ENCODE measurements around the gene DGCR2. TPM values are rescaled to one million over a fixed set of nuclear protein-coding genes. Genes with fewer than 3 reads are reported as not detected.
"Not testable (repeated sequence)": the region's sequence is repeated elsewhere in the genome, so short reads cannot be mapped to it uniquely, and the experiment has no call there.

Gene DGCR2
- total RNA-seq, 1 donor from 2014 or later, result 64.4 TPM

DNA sequence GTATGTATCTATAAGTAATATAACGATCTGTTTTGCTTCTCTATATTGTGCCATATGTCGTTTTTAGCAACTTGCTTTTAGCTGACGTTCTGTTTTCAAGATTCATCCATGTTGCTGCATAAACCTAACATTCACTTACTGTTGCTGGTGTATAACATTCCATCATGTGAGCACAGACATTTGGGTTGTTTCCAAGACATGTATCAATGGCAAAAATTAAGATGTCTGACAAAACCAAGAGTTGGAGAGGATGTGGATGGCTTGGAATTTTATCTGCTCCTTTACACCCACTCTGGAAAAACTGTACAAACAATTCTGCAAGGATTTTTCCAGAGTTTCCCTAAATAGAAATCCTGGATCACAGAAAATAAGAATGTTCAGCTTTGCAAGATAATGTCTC lies 40.9 kb downstream of the DGCR2 start:
- Mint-ChIP-seq H3K9me3 (ENCODE audit: unreplicated experiment) (no peaks in the 10 kb centered on the region), H3K27me3 (ENCODE audit: unreplicated experiment) (no peaks in the 10 kb centered on the region), H3K36me3 (ENCODE audit: unreplicated experiment) (peaks cover 11% of the 10 kb centered on the region), H3K27ac (ENCODE audit: unreplicated experiment) (no peak overlapping the region), H3K4me1 (ENCODE audit: unreplicated experiment) (peaks cover 16% of the 10 kb centered on the region), H3K4me3 (ENCODE audit: unreplicated experiment) (no peak overlapping the region)
- TF ChIP-seq, protein P1, sequence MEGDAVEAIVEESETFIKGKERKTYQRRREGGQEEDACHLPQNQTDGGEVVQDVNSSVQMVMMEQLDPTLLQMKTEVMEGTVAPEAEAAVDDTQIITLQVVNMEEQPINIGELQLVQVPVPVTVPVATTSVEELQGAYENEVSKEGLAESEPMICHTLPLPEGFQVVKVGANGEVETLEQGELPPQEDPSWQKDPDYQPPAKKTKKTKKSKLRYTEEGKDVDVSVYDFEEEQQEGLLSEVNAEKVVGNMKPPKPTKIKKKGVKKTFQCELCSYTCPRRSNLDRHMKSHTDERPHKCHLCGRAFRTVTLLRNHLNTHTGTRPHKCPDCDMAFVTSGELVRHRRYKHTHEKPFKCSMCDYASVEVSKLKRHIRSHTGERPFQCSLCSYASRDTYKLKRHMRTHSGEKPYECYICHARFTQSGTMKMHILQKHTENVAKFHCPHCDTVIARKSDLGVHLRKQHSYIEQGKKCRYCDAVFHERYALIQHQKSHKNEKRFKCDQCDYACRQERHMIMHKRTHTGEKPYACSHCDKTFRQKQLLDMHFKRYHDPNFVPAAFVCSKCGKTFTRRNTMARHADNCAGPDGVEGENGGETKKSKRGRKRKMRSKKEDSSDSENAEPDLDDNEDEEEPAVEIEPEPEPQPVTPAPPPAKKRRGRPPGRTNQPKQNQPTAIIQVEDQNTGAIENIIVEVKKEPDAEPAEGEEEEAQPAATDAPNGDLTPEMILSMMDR (IDR thresholded peaks at IDR 0.05), result no peak
- DNase-seq (ENCODE audit: extremely low spot score, unreplicated experiment), result no peak

DNA sequence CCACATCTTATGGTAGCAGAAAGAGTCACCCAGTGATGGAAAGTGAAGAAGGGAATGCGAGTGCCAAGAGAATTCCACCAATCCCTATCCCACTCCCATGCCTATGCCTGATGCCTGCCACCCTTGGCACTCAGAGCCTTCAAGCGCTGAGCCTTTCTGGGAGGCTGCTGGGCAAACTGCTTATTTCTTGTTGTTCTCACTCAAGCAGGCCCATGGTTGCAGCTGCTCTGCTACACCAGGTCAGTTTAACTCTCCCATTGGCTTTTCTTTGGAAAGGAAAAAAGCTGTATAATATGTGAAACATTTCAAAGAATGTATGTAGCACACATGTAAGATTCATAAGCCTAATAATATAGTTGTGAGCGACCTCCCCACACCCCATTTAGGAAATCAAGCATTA lies 41.4 kb downstream of the DGCR2 start:
- no peak for DNase-seq (ENCODE audit: extremely low spot score, unreplicated experiment)
- H3K4me1 Mint-ChIP-seq (ENCODE audit: unreplicated experiment), result peaks cover 12% of the 10 kb centered on the region
- H3K4me3 Mint-ChIP-seq (ENCODE audit: unreplicated experiment), result no peak overlapping the region
- H3K27me3 Mint-ChIP-seq (ENCODE audit: unreplicated experiment), result no peaks in the 10 kb centered on the region
- TF ChIP-seq, protein P1 (IDR thresholded peaks at IDR 0.05), result no peak
- H3K9me3 Mint-ChIP-seq (ENCODE audit: unreplicated experiment), result no peaks in the 10 kb centered on the region
- H3K36me3 Mint-ChIP-seq (ENCODE audit: unreplicated experiment), result peaks cover 11% of the 10 kb centered on the region
- no peak overlapping the region for H3K27ac Mint-ChIP-seq (ENCODE audit: unreplicated experiment)

DNA sequence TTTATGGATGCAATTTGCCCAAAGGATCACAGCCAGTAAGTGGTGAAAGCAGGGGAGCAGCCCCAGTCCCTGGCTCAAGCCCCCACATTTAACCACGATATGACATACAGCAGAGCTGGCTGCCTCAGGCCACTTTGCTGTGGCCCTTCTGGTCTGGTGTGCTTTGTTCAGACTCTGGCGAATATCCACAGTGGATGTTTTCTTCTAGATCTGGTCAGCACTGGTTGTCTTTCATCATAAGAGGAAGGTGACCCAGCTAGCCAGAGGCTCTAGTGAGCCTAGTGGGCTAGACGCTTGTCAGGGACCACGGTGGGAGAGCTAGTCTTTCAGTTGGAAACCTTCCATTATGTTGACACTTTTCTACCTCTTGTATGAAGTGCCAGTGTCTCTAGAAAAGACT lies 42.5 kb downstream of the DGCR2 start:
- H3K27ac Mint-ChIP-seq (ENCODE audit: unreplicated experiment), result no peak overlapping the region
- H3K4me3 Mint-ChIP-seq (ENCODE audit: unreplicated experiment), result no peak overlapping the region
- no peaks in the 10 kb centered on the region for H3K9me3 Mint-ChIP-seq (ENCODE audit: unreplicated experiment)
- peak; percentile 34 for DNase-seq (ENCODE audit: extremely low spot score, unreplicated experiment)
- TF ChIP-seq, protein P1 (IDR thresholded peaks at IDR 0.05), result no peak
- H3K4me1 Mint-ChIP-seq (ENCODE audit: unreplicated experiment), result peaks cover 2% of the 10 kb centered on the region
- peaks cover 11% of the 10 kb centered on the region for H3K36me3 Mint-ChIP-seq (ENCODE audit: unreplicated experiment)
- no peaks in the 10 kb centered on the region for H3K27me3 Mint-ChIP-seq (ENCODE audit: unreplicated experiment)

DNA sequence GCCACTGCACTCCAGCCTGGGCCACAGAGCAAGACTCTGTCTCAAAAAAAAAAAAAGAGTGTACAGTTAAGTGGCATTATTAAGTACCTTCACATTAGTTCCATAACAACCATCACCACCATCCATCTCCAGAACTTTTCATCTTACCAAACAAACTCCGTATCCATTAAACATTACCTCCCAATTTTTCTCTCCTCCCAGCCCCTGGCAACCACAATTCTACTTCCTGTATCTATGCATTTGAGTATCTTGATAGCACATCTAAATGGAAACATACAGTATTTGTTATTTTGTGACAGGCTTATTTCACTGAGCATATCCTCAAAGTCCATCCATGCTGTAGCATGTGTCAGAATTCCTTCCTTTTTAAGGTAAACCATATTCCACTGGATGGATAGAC lies 46.8 kb downstream of the DGCR2 start:
- Mint-ChIP-seq H3K4me3 (ENCODE audit: unreplicated experiment) (no peak overlapping the region), H3K36me3 (ENCODE audit: unreplicated experiment) (peaks cover 14% of the 10 kb centered on the region), H3K4me1 (ENCODE audit: unreplicated experiment) (peaks cover 1% of the 10 kb centered on the region), H3K27me3 (ENCODE audit: unreplicated experiment) (no peaks in the 10 kb centered on the region), H3K27ac (ENCODE audit: unreplicated experiment) (no peak overlapping the region), H3K9me3 (ENCODE audit: unreplicated experiment) (no peaks in the 10 kb centered on the region)
- TF ChIP-seq, protein P1 (IDR thresholded peaks at IDR 0.05), result no peak
- DNase-seq (ENCODE audit: extremely low spot score, unreplicated experiment), result no peak

DNA sequence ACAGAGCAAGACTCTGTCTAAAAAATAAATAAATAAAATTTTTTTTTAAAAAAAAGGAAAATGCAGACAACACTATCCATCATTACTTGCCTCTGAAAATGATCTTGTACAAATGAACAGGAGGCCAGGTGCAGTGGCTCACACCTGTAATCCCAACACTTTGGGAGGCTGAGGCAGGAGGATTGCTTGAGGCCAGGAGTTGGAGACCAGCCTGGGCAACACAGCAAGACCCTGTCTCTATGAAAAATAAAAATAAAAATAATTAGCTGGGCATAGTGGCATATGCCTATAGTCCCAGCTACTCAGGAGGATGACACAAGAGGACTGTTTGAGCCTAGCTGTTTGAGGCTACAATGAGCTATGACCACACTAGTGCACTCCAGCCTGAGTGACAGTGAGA lies 49.4 kb downstream of the DGCR2 start:
- H3K36me3 Mint-ChIP-seq (ENCODE audit: unreplicated experiment), result peaks cover 16% of the 10 kb centered on the region
- not testable (repeated sequence) for H3K4me3 Mint-ChIP-seq (ENCODE audit: unreplicated experiment); H3K9me3 Mint-ChIP-seq (ENCODE audit: unreplicated experiment); H3K27me3 Mint-ChIP-seq (ENCODE audit: unreplicated experiment); H3K27ac Mint-ChIP-seq (ENCODE audit: unreplicated experiment); H3K4me1 Mint-ChIP-seq (ENCODE audit: unreplicated experiment); DNase-seq (ENCODE audit: extremely low spot score, unreplicated experiment)
